Measurements from ENCODE around the gene DYNC1H1. TPM values are rescaled to one million over a fixed set of nuclear protein-coding genes. Genes with fewer than 3 reads are reported as not detected.

The DYNC1H1 gene
- polyA plus RNA-seq, 1 donor from 2014 or later = 298 TPM

DNA sequence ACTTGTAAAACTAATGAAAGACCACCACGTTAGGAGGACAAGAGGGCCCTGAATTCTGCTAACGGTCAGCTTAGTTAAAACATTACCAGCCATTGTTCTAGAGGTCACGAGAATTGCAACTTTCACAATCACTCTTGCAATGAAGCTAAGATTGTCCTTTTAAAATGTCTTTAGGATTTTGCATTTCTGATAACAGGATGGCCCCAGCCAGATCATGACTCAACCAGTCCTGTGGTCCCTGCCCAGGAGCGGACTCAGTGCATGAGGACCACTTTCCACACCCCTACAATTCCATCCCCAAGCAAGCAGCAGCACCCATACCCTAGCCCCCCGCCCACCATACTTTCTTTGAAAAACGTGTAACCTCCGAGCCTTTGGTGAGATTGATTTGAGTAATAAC lies 93.8 kb downstream of the DYNC1H1 start:
- Histone ChIP-seq H3K9me3 (ENCODE audit: low read length) (no peaks in the 10 kb centered on the region), H3K27ac (ENCODE audit: low read length) (no peak overlapping the region), H3K9me2 (ENCODE audit: insufficient read depth, low read length) (no peaks in the 10 kb centered on the region), H3K4me2 (ENCODE audit: low read length) (no peak overlapping the region), H3F3A (ENCODE audit: insufficient read depth, low read length, poor library complexity, severe bottlenecking) (no peaks in the 10 kb centered on the region), H3K4me3 (ENCODE audit: low read length) (no peak overlapping the region), H3K36me3 (ENCODE audit: insufficient read depth, low read length) (peaks cover 4% of the 10 kb centered on the region), H3K79me2 (replicated peaks; ENCODE audit: insufficient read depth, low read length) (no peaks in the 10 kb centered on the region), H3K27me3 (ENCODE audit: insufficient read depth, low read depth, low read length) (no peaks in the 10 kb centered on the region), H4K20me1 (ENCODE audit: insufficient read depth) (no peaks in the 10 kb centered on the region), H3K9ac (ENCODE audit: low read length) (no peak overlapping the region), H2AFZ (ENCODE audit: low read depth, low read length) (no peak overlapping the region)
- TF ChIP-seq SMC3 (conservative IDR thresholded peaks at IDR 0.05; ENCODE audit: poor library complexity) (no peak), POLR2AphosphoS5 (IDR thresholded peaks at IDR 0.05) (no peak), EP300 (conservative IDR thresholded peaks at IDR 0.05; ENCODE audit: poor library complexity, severe bottlenecking) (no peak), TAF1 (IDR thresholded peaks at IDR 0.05; ENCODE audit: low read depth) (no peak), EZH2 (IDR thresholded peaks at IDR 0.05; ENCODE audit: borderline replicate concordance, insufficient read depth, low read length, poor library complexity, severe bottlenecking) (no peak), RAD21 (conservative IDR thresholded peaks at IDR 0.05) (no peak), MXI1 (conservative IDR thresholded peaks at IDR 0.05; ENCODE audit: poor library complexity, severe bottlenecking) (no peak)
- TF ChIP-seq, protein P1, sequence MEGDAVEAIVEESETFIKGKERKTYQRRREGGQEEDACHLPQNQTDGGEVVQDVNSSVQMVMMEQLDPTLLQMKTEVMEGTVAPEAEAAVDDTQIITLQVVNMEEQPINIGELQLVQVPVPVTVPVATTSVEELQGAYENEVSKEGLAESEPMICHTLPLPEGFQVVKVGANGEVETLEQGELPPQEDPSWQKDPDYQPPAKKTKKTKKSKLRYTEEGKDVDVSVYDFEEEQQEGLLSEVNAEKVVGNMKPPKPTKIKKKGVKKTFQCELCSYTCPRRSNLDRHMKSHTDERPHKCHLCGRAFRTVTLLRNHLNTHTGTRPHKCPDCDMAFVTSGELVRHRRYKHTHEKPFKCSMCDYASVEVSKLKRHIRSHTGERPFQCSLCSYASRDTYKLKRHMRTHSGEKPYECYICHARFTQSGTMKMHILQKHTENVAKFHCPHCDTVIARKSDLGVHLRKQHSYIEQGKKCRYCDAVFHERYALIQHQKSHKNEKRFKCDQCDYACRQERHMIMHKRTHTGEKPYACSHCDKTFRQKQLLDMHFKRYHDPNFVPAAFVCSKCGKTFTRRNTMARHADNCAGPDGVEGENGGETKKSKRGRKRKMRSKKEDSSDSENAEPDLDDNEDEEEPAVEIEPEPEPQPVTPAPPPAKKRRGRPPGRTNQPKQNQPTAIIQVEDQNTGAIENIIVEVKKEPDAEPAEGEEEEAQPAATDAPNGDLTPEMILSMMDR (IDR thresholded peaks at IDR 0.05; ENCODE audit: poor library complexity, severe bottlenecking) = no peak
- TF ChIP-seq, protein P2, sequence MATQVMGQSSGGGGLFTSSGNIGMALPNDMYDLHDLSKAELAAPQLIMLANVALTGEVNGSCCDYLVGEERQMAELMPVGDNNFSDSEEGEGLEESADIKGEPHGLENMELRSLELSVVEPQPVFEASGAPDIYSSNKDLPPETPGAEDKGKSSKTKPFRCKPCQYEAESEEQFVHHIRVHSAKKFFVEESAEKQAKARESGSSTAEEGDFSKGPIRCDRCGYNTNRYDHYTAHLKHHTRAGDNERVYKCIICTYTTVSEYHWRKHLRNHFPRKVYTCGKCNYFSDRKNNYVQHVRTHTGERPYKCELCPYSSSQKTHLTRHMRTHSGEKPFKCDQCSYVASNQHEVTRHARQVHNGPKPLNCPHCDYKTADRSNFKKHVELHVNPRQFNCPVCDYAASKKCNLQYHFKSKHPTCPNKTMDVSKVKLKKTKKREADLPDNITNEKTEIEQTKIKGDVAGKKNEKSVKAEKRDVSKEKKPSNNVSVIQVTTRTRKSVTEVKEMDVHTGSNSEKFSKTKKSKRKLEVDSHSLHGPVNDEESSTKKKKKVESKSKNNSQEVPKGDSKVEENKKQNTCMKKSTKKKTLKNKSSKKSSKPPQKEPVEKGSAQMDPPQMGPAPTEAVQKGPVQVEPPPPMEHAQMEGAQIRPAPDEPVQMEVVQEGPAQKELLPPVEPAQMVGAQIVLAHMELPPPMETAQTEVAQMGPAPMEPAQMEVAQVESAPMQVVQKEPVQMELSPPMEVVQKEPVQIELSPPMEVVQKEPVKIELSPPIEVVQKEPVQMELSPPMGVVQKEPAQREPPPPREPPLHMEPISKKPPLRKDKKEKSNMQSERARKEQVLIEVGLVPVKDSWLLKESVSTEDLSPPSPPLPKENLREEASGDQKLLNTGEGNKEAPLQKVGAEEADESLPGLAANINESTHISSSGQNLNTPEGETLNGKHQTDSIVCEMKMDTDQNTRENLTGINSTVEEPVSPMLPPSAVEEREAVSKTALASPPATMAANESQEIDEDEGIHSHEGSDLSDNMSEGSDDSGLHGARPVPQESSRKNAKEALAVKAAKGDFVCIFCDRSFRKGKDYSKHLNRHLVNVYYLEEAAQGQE (IDR thresholded peaks at IDR 0.05; ENCODE audit: borderline replicate concordance) = no peak

DNA sequence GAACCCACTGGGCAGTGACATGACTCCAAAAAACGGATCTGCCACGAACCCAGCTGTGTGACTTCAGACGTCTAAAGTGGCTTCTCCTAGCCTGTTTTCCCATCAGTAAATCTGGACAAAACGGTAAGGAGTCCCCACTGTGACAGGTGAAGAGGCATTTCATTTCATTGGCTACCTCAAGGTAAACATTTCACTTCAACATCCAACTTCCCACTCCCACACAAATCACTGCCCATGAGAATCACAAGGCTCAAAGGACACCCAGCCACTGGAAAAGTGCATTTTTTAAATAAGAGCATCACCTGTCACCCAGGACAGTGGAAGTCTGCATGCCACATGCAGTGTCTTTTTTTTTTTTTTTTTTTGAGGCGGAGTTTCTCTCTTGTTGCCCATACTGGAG lies 94.6 kb downstream of the DYNC1H1 start:
- no peak overlapping the region for H2AFZ ChIP-seq (ENCODE audit: low read depth, low read length)
- H3K27me3 ChIP-seq (ENCODE audit: insufficient read depth, low read depth, low read length) = no peaks in the 10 kb centered on the region
- H3K36me3 ChIP-seq (ENCODE audit: insufficient read depth, low read length) = peaks cover 3% of the 10 kb centered on the region
- no peaks in the 10 kb centered on the region for H3K79me2 ChIP-seq (replicated peaks; ENCODE audit: insufficient read depth, low read length)
- H3K4me2 ChIP-seq (ENCODE audit: low read length) = no peak overlapping the region
- TF ChIP-seq, protein P2 (IDR thresholded peaks at IDR 0.05; ENCODE audit: borderline replicate concordance) = no peak
- TF ChIP-seq POLR2AphosphoS5 (IDR thresholded peaks at IDR 0.05) (no peak), EZH2 (IDR thresholded peaks at IDR 0.05; ENCODE audit: borderline replicate concordance, insufficient read depth, low read length, poor library complexity, severe bottlenecking) (no peak), TAF1 (IDR thresholded peaks at IDR 0.05; ENCODE audit: low read depth) (no peak), RAD21 (conservative IDR thresholded peaks at IDR 0.05) (no peak), SMC3 (conservative IDR thresholded peaks at IDR 0.05; ENCODE audit: poor library complexity) (no peak), EP300 (conservative IDR thresholded peaks at IDR 0.05; ENCODE audit: poor library complexity, severe bottlenecking) (no peak), MXI1 (conservative IDR thresholded peaks at IDR 0.05; ENCODE audit: poor library complexity, severe bottlenecking) (no peak)
- TF ChIP-seq, protein P1 (IDR thresholded peaks at IDR 0.05; ENCODE audit: poor library complexity, severe bottlenecking) = no peak
- H3K4me3 ChIP-seq (ENCODE audit: low read length) = no peak overlapping the region
- no peaks in the 10 kb centered on the region for H3K9me2 ChIP-seq (ENCODE audit: insufficient read depth, low read length)
- no peaks in the 10 kb centered on the region for H3K9me3 ChIP-seq (ENCODE audit: low read length)
- H4K20me1 ChIP-seq (ENCODE audit: insufficient read depth) = no peaks in the 10 kb centered on the region
- H3K9ac ChIP-seq (ENCODE audit: low read length) = no peak overlapping the region
- no peaks in the 10 kb centered on the region for H3F3A ChIP-seq (ENCODE audit: insufficient read depth, low read length, poor library complexity, severe bottlenecking)
- no peak overlapping the region for H3K27ac ChIP-seq (ENCODE audit: low read length)
